GM12865 (cell line): Measurements from ENCODE around the gene PRDM2.

ENCODE experiments used
- DNase-seq: peaks from one replicate; pipeline ENCODE4 v3.0.0; 2010; ENCODE audit warnings: low read depth
- H3K4me3 ChIP-seq: 2 replicates; pipeline ENCODE4 v1.5.1; 2011; ENCODE audit warnings: mild to moderate bottlenecking, low read depth, low read length, control low read depth
- CTCF ChIP-seq: IDR thresholded peaks from 2 replicates; pipeline ENCODE4 v1.5.1; 2011; ENCODE audit warnings: low read length, control low read depth, low read depth, inconsistent platforms; ENCODE audit not compliant: insufficient read depth; ENCODE audit errors: missing control alignments

Gene PRDM2

GRCh38 chr1:13770743-13771142 lies 70.8 kb downstream of the PRDM2 start:
- DNase-seq = no peak
- no peak for TF ChIP-seq CTCF
- H3K4me3 ChIP-seq = no peak overlapping the region

DNA sequence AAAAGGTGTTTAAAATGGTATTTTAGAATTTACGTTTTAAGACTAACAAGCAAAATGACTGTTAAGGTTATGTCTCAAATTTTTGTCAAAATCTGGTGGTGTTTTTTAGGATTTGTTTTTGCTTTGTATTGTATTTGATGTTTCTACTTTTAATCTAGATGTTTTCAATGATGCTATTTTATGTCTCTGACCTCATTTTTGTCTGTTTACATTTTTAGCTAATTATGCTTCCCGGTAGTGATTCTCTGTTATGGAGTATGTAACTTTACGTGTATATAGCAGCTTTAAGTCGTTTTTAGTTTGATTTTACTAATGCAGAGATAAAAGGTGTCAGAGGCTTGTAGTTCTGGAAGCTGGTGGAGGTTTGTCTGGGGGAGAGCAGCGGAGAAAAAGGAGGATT lies 71.8 kb downstream of the PRDM2 start:
- no peak for DNase-seq
- H3K4me3 ChIP-seq = no peak overlapping the region
- no peak for TF ChIP-seq CTCF

DNA sequence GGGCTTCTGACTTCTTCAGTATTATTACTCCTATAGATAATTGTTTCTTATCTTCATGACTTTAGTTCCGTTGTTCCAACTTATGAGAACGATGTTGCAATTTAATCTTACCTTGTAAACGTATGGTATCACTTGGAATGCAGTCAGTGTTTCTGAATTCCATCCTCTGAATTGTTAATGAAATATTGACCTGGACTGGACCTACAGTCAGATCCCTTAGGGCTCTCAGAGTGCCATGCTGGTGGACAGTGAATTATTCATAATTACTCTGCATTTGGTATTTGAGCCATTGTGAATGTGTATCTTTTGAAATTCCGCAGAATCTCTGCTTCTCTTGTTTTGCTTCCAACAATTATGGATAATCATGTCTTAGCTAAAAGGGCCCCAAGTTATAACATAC lies 72.3 kb downstream of the PRDM2 start:
- DNase-seq = no peak
- TF ChIP-seq CTCF = no peak
- H3K4me3 ChIP-seq = no peak overlapping the region

DNA sequence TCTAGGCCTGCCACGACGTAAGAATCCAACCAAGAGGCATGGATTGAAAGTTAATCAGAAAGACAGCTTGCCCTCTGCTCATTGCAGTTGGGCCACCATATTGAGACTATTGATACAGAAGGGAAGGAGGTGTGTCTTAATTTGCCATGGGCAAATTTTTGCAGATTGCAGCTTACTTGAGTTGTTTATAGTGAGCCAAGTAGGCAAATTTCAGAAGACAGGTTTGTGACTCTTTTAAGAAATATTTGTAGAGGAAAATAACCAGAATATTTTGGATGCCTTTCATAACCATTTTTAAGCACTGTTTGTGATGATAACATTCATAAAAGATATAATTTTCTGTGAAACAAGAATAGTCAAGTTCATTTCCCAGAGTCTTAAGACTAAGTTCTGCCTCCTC lies 74.1 kb downstream of the PRDM2 start:
- no peak for DNase-seq
- H3K4me3 ChIP-seq = no peak overlapping the region
- no peak for TF ChIP-seq CTCF

- no peak overlapping the region for H3K4me3 ChIP-seq
- no peak for TF ChIP-seq CTCF
- DNase-seq = no peak
These were observed 75.5 kb downstream of the PRDM2 start for GRCh38 chr1:13775459-13775858.

DNA sequence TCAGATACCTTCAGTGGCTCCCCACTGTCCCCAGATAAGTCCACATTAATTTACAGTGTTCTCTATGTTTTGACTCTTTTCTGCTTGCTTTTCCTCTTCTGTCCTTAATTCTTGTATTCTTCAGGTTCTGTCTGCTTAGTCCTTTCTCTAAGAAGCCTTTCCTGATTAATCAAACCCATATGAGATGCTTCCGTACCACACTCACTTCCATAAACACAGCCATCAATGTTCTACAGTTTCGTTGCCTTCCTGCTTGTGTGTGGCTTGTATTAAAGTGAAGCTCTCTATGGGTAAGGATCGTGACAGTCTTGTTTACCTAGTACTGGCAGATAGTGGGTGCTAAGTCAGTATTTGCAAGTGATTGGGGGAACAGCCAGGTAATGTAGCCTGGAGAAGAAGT lies 75.9 kb downstream of the PRDM2 start:
- DNase-seq = no peak
- H3K4me3 ChIP-seq = no peak overlapping the region
- no peak for TF ChIP-seq CTCF

DNA sequence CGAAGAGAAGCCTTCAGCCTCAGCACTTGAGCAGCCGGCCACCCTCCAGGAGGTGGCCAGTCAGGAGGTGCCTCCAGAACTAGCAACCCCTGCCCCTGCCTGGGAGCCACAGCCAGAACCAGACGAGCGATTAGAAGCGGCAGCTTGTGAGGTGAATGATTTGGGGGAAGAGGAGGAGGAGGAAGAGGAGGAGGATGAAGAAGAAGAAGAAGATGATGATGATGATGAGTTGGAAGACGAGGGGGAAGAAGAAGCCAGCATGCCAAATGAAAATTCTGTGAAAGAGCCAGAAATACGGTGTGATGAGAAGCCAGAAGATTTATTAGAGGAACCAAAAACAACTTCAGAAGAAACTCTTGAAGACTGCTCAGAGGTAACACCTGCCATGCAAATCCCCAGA lies 78.4 kb downstream of the PRDM2 start:
- TF ChIP-seq CTCF = no peak
- DNase-seq = no peak
- no peak overlapping the region for H3K4me3 ChIP-seq
